Globus pallidus (tissue), 1 donor: ENCODE results near the gene POTEH.
"Not testable (repeated sequence)": the region's sequence is repeated elsewhere in the genome, so short reads cannot be mapped to it uniquely, and the experiment has no call there.

Experiments used
- DNase-seq: peaks from one replicate; pipeline ENCODE4 v3.0.0-alpha.2; 2015; ENCODE audit warnings: low spot score

POTEH gene

GRCh38 chr22:15689749-15690125, at the start of gene POTEH:
Gene POTEH, plus strand, starts transcription at chr22:15690026. Its CDS starts 52 bp downstream, at chr22:15690078.
- not testable (repeated sequence) for DNase-seq

- not testable (repeated sequence) for DNase-seq
These were observed 47.5 kb upstream of the POTEH start for GRCh38 chr22:15642288-15642861.

GRCh38 chr22:15651954-15652353, 37.9 kb upstream of the POTEH start:
- not testable (repeated sequence) for DNase-seq

GRCh38 chr22:15652738-15653137, 37.1 kb upstream of the POTEH start:
- not testable (repeated sequence) for DNase-seq

GRCh38 chr22:15653241-15653640, 36.6 kb upstream of the POTEH start:
- DNase-seq, result not testable (repeated sequence)

- DNase-seq, result not testable (repeated sequence)
These were observed 28.7 kb upstream of the POTEH start for GRCh38 chr22:15661102-15661501.

GRCh38 chr22:15664682-15665081, 25.1 kb upstream of the POTEH start:
- not testable (repeated sequence) for DNase-seq

- not testable (repeated sequence) for DNase-seq
These were observed 24.3 kb upstream of the POTEH start for GRCh38 chr22:15665478-15665877.

GRCh38 chr22:15669430-15669829, 20.4 kb upstream of the POTEH start:
- not testable (repeated sequence) for DNase-seq

GRCh38 chr22:15679702-15680101, 10.1 kb upstream of the POTEH start:
- not testable (repeated sequence) for DNase-seq

- DNase-seq, result not testable (repeated sequence)
These were observed 5.7 kb upstream of the POTEH start for GRCh38 chr22:15684115-15684514.

- not testable (repeated sequence) for DNase-seq
These were observed 5.1 kb upstream of the POTEH start for GRCh38 chr22:15684695-15685094.

- not testable (repeated sequence) for DNase-seq
These were observed 4.2 kb upstream of the POTEH start for GRCh38 chr22:15685641-15686040.

- DNase-seq, result not testable (repeated sequence)
These were observed 2.7 kb upstream of the POTEH start for GRCh38 chr22:15687086-15687485.

GRCh38 chr22:15687676-15688075, 2.1 kb upstream of the POTEH start:
- DNase-seq, result not testable (repeated sequence)

GRCh38 chr22:15688090-15688489, 1.7 kb upstream of the POTEH start:
- DNase-seq, result not testable (repeated sequence)

GRCh38 chr22:15689012-15689748, 646 bp upstream of the POTEH start:
- DNase-seq, result not testable (repeated sequence)

GRCh38 chr22:15713600-15713999, 23.8 kb downstream of the POTEH start:
- not testable (repeated sequence) for DNase-seq

- not testable (repeated sequence) for DNase-seq
These were observed 24.3 kb downstream of the POTEH start for GRCh38 chr22:15714125-15714524.

GRCh38 chr22:15721884-15722283, 32.1 kb downstream of the POTEH start:
- DNase-seq, result not testable (repeated sequence)

GRCh38 chr22:15729209-15729917, 39.5 kb downstream of the POTEH start:
- DNase-seq, result not testable (repeated sequence)

- DNase-seq, result not testable (repeated sequence)
These were observed 41.2 kb downstream of the POTEH start for GRCh38 chr22:15731023-15731422.

GRCh38 chr22:15734411-15734810, 44.6 kb downstream of the POTEH start:
- DNase-seq, result not testable (repeated sequence)
